ENCODE results near the gene TRIM17. TPM values are rescaled to one million over a fixed set of nuclear protein-coding genes. Genes with fewer than 3 reads are reported as not detected.

Gene TRIM17
- total RNA-seq, 1 experiment from 2014 or later = not detected

GRCh38 chr1:228387321-228387720, 29.3 kb downstream of the TRIM17 start:
- Histone ChIP-seq H3K4me2 (ENCODE audit: low read depth, low read length, poor library complexity, severe bottlenecking) (no peak overlapping the region), H3K9me3 (ENCODE audit: low read length) (no peaks in the 10 kb centered on the region), H3K27me3 (ENCODE audit: low read length) (no peaks in the 10 kb centered on the region), H3K36me3 (ENCODE audit: insufficient read depth, low read length) (no peaks in the 10 kb centered on the region), H3K9me2 (replicated peaks; ENCODE audit: insufficient read depth, low read length) (no peaks in the 10 kb centered on the region), H3K27ac (ENCODE audit: low read length) (no peak overlapping the region), H4K20me1 (ENCODE audit: insufficient read depth, low read depth, low read length) (0 out of 2 replicates have a peak, but pooled peaks cover 5% of the 10 kb centered on the region), H3K79me2 (ENCODE audit: low read length) (no peaks in the 10 kb centered on the region), H2AFZ (ENCODE audit: low read length) (no peak overlapping the region), H3K4me1 (ENCODE audit: low read length) (no peaks in the 10 kb centered on the region), H3K9ac (ENCODE audit: low read length) (no peak overlapping the region), H3K4me3 (ENCODE audit: low read length) (no peak overlapping the region)
- DNase-seq = no peak

GRCh38 chr1:228385232-228385631, 31.4 kb downstream of the TRIM17 start:
- Histone ChIP-seq H3K9me2 (replicated peaks; ENCODE audit: insufficient read depth, low read length) (no peaks in the 10 kb centered on the region), H2AFZ (ENCODE audit: low read length) (no peak overlapping the region), H3K4me3 (ENCODE audit: low read length) (no peak overlapping the region), H3K4me1 (ENCODE audit: low read length) (no peaks in the 10 kb centered on the region), H3K79me2 (ENCODE audit: low read length) (no peaks in the 10 kb centered on the region), H3K9ac (ENCODE audit: low read length) (no peak overlapping the region), H3K4me2 (ENCODE audit: low read depth, low read length, poor library complexity, severe bottlenecking) (no peak overlapping the region), H3K9me3 (ENCODE audit: low read length) (no peaks in the 10 kb centered on the region), H4K20me1 (ENCODE audit: insufficient read depth, low read depth, low read length) (no peaks in the 10 kb centered on the region), H3K36me3 (ENCODE audit: insufficient read depth, low read length) (no peaks in the 10 kb centered on the region), H3K27ac (ENCODE audit: low read length) (no peak overlapping the region), H3K27me3 (ENCODE audit: low read length) (no peaks in the 10 kb centered on the region)
- DNase-seq = no peak

GRCh38 chr1:228383773-228384172, 32.9 kb downstream of the TRIM17 start:
- no peak overlapping the region for H2AFZ ChIP-seq (ENCODE audit: low read length)
- H3K4me1 ChIP-seq (ENCODE audit: low read length) = no peaks in the 10 kb centered on the region
- no peaks in the 10 kb centered on the region for H3K79me2 ChIP-seq (ENCODE audit: low read length)
- no peak overlapping the region for H3K27ac ChIP-seq (ENCODE audit: low read length)
- no peaks in the 10 kb centered on the region for H4K20me1 ChIP-seq (ENCODE audit: insufficient read depth, low read depth, low read length)
- no peaks in the 10 kb centered on the region for H3K36me3 ChIP-seq (ENCODE audit: insufficient read depth, low read length)
- DNase-seq = no peak
- no peak overlapping the region for H3K4me3 ChIP-seq (ENCODE audit: low read length)
- H3K27me3 ChIP-seq (ENCODE audit: low read length) = no peaks in the 10 kb centered on the region
- no peak overlapping the region for H3K4me2 ChIP-seq (ENCODE audit: low read depth, low read length, poor library complexity, severe bottlenecking)
- H3K9ac ChIP-seq (ENCODE audit: low read length) = no peak overlapping the region
- no peaks in the 10 kb centered on the region for H3K9me3 ChIP-seq (ENCODE audit: low read length)
- no peaks in the 10 kb centered on the region for H3K9me2 ChIP-seq (replicated peaks; ENCODE audit: insufficient read depth, low read length)

DNA sequence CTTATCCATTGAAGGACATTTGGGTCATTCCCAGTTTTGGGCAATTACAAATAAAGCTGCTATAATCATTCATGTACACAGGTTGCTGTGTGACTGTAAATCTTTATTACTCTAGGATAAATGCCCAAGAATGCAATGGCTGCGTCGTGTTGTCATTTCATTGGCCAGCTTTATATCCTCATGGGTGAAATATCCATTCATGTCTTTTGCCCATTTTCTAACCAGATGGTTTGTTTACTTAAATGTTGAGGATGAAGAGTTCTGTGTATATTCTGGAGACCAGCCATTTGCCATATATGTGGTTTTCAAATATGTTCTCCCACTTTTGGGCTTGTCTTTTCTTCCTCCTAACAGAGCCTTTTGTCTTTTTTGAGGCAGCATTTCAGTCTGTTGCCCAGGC, 35.3 kb downstream of the TRIM17 start:
- DNase-seq = no peak
- Histone ChIP-seq H2AFZ (ENCODE audit: low read length) (no peak overlapping the region), H3K27ac (ENCODE audit: low read length) (no peak overlapping the region), H3K9ac (ENCODE audit: low read length) (no peak overlapping the region), H3K79me2 (ENCODE audit: low read length) (no peaks in the 10 kb centered on the region), H3K4me3 (ENCODE audit: low read length) (no peak overlapping the region), H3K4me2 (ENCODE audit: low read depth, low read length, poor library complexity, severe bottlenecking) (no peak overlapping the region), H3K27me3 (ENCODE audit: low read length) (no peaks in the 10 kb centered on the region), H3K4me1 (ENCODE audit: low read length) (no peaks in the 10 kb centered on the region), H4K20me1 (ENCODE audit: insufficient read depth, low read depth, low read length) (no peaks in the 10 kb centered on the region), H3K36me3 (ENCODE audit: insufficient read depth, low read length) (no peaks in the 10 kb centered on the region), H3K9me3 (ENCODE audit: low read length) (no peaks in the 10 kb centered on the region), H3K9me2 (replicated peaks; ENCODE audit: insufficient read depth, low read length) (no peaks in the 10 kb centered on the region)

- H3K4me1 ChIP-seq (ENCODE audit: low read length) = no peaks in the 10 kb centered on the region
- H3K27me3 ChIP-seq (ENCODE audit: low read length) = no peaks in the 10 kb centered on the region
- DNase-seq = no peak
Measured at GRCh38 chr1:228379666-228380065, 37.0 kb downstream of the TRIM17 start.

GRCh38 chr1:228378873-228379460, 37.7 kb downstream of the TRIM17 start:
- H3K9ac ChIP-seq (ENCODE audit: low read length) = no peak overlapping the region
- H3K4me1 ChIP-seq (ENCODE audit: low read length) = no peaks in the 10 kb centered on the region
- no peak overlapping the region for H3K4me3 ChIP-seq (ENCODE audit: low read length)
- H2AFZ ChIP-seq (ENCODE audit: low read length) = no peak overlapping the region
- no peaks in the 10 kb centered on the region for H4K20me1 ChIP-seq (ENCODE audit: insufficient read depth, low read depth, low read length)
- no peak for DNase-seq
- no peaks in the 10 kb centered on the region for H3K9me3 ChIP-seq (ENCODE audit: low read length)
- H3K27ac ChIP-seq (ENCODE audit: low read length) = no peak overlapping the region
- H3K4me2 ChIP-seq (ENCODE audit: low read depth, low read length, poor library complexity, severe bottlenecking) = no peak overlapping the region
- H3K27me3 ChIP-seq (ENCODE audit: low read length) = no peaks in the 10 kb centered on the region
- H3K79me2 ChIP-seq (ENCODE audit: low read length) = no peaks in the 10 kb centered on the region
- no peaks in the 10 kb centered on the region for H3K9me2 ChIP-seq (replicated peaks; ENCODE audit: insufficient read depth, low read length)
- H3K36me3 ChIP-seq (ENCODE audit: insufficient read depth, low read length) = no peaks in the 10 kb centered on the region

More at GRCh38 chr1:228379666-228380065, 37.0 kb downstream of the TRIM17 start:
- Histone ChIP-seq H3K9me2 (replicated peaks; ENCODE audit: insufficient read depth, low read length) (no peaks in the 10 kb centered on the region), H4K20me1 (ENCODE audit: insufficient read depth, low read depth, low read length) (no peaks in the 10 kb centered on the region), H2AFZ (ENCODE audit: low read length) (no peak overlapping the region), H3K4me2 (ENCODE audit: low read depth, low read length, poor library complexity, severe bottlenecking) (no peak overlapping the region), H3K9me3 (ENCODE audit: low read length) (no peaks in the 10 kb centered on the region), H3K4me3 (ENCODE audit: low read length) (no peak overlapping the region), H3K27ac (ENCODE audit: low read length) (no peak overlapping the region), H3K36me3 (ENCODE audit: insufficient read depth, low read length) (no peaks in the 10 kb centered on the region), H3K9ac (ENCODE audit: low read length) (no peak overlapping the region), H3K79me2 (ENCODE audit: low read length) (no peaks in the 10 kb centered on the region)

- no peak overlapping the region for H3K9ac ChIP-seq (ENCODE audit: low read length)
- no peak overlapping the region for H3K4me3 ChIP-seq (ENCODE audit: low read length)
- no peaks in the 10 kb centered on the region for H4K20me1 ChIP-seq (ENCODE audit: insufficient read depth, low read depth, low read length)
- H3K4me1 ChIP-seq (ENCODE audit: low read length) = no peaks in the 10 kb centered on the region
- no peaks in the 10 kb centered on the region for H3K27me3 ChIP-seq (ENCODE audit: low read length)
- no peaks in the 10 kb centered on the region for H3K9me3 ChIP-seq (ENCODE audit: low read length)
- no peak for DNase-seq
- no peak overlapping the region for H3K4me2 ChIP-seq (ENCODE audit: low read depth, low read length, poor library complexity, severe bottlenecking)
- no peaks in the 10 kb centered on the region for H3K79me2 ChIP-seq (ENCODE audit: low read length)
- H3K27ac ChIP-seq (ENCODE audit: low read length) = no peak overlapping the region
- H3K36me3 ChIP-seq (ENCODE audit: insufficient read depth, low read length) = no peaks in the 10 kb centered on the region
- H2AFZ ChIP-seq (ENCODE audit: low read length) = no peak overlapping the region
- H3K9me2 ChIP-seq (replicated peaks; ENCODE audit: insufficient read depth, low read length) = no peaks in the 10 kb centered on the region
Measured at GRCh38 chr1:228378090-228378872, 38.4 kb downstream of the TRIM17 start.

DNA sequence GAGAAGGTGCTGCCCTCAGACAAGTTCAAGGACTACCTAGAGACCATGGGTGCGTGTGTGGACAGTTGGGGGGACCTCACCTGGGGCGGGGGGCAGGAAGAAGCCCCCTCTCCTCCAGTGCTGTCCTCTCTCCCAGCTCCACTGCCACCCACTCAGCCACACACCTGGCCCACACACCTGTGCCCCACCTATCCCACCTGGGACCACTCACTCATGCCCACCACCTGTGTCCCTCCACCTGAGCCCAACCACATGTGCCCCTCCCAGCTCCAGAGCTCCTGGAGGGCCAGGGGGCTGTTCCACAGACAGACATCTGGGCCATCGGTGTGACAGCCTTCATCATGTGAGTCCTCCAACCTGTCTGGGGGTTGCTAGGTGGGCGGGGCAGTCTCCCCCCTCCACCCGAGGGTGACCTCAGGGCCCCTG, 39.0 kb downstream of the TRIM17 start:
- Histone ChIP-seq H3K4me2 (ENCODE audit: low read depth, low read length, poor library complexity, severe bottlenecking) (no peak overlapping the region), H3K9ac (ENCODE audit: low read length) (no peak overlapping the region), H3K27me3 (ENCODE audit: low read length) (no peaks in the 10 kb centered on the region), H3K27ac (ENCODE audit: low read length) (no peak overlapping the region), H3K36me3 (ENCODE audit: insufficient read depth, low read length) (no peaks in the 10 kb centered on the region), H2AFZ (ENCODE audit: low read length) (no peak overlapping the region), H3K79me2 (ENCODE audit: low read length) (no peaks in the 10 kb centered on the region), H3K9me2 (replicated peaks; ENCODE audit: insufficient read depth, low read length) (no peaks in the 10 kb centered on the region), H3K4me3 (ENCODE audit: low read length) (no peak overlapping the region), H3K4me1 (ENCODE audit: low read length) (no peaks in the 10 kb centered on the region), H4K20me1 (ENCODE audit: insufficient read depth, low read depth, low read length) (no peaks in the 10 kb centered on the region), H3K9me3 (ENCODE audit: low read length) (no peaks in the 10 kb centered on the region)
- no peak for DNase-seq
